NCI-H82 treated with DMSO at 0.1 percent for 48 hours (cell line): ENCODE results near the gene SP1.
"Not testable (repeated sequence)": the region's sequence is repeated elsewhere in the genome, so short reads cannot be mapped to it uniquely, and the experiment has no call there.

Source experiments
- DNase-seq: peaks from one replicate; lab custom pipeline; 2025; ENCODE audit not compliant: unreplicated experiment; lab: John Stamatoyannopoulos, UW

Gene SP1

DNA sequence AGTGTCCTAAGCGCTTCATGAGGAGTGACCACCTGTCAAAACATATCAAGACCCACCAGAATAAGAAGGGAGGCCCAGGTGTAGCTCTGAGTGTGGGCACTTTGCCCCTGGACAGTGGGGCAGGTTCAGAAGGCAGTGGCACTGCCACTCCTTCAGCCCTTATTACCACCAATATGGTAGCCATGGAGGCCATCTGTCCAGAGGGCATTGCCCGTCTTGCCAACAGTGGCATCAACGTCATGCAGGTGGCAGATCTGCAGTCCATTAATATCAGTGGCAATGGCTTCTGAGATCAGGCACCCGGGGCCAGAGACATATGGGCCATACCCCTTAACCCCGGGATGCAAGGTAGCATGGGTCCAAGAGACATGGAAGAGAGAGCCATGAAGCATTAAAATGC, 31.0 kb downstream of the SP1 start:
- no peak for DNase-seq

DNA sequence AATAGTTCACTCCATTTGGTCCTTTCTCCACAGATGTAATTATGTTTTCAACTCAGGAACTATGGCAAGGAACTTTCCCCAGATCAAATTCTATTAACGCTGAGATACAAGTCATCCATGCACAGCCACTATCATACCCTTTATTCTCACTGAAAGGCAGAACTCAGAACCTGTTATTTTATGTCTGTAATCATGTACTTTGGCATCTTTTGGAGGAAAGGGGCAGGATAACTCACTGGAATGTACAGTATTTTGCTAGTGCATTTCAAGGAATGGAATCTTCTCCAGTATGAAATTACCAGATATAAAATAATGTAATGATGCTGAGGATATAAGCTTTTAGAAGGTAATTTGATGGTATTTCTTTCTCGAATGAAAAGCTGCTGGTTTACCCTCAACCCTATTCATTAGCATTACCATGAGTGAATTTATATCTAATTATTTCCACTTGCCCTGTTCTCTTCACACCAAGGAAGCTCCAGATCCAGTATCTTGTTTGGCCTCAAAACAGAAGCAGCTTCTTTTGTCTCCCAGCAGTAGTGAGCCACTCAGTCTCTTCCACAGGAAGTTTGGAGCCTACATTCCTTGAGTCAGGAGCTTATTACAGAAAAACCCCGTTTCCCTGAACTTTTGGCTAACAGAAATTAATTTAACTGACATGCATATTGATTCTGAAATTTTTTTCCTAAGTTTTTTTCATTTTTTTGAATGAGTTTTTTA, 33.7 kb downstream of the SP1 start:
- DNase-seq: no peak

DNA sequence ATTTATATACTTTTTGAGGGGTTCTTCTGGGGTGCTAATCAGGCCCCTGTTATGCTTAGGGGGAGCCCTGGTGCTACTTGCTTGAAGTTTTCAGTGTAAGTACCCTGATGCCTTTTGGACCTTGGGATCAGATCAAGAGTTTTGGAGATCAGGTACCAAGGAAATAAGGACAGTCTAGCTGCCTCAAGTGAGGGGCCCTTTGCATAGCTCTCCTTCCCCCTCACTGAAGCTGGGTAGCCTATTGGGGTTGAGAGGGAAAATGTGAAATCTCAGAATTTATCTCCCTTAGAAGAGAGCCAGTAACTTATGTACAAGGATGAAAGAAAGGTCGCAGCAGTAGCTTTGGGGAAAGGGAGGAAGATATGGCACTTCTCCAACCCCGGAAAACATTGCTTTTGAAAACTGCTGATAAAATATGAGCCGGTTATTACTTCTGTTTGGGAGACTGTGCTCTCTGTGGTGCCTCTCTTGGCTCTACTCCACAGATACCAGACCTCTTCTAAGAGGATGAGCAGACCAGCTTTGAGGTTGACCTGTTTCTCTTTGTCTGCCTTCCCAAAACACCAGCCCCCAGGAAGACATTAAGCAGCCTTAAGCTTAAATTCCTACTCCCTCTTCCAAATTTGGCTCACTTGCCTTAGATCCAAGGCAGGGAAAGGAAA, 34.9 kb downstream of the SP1 start:
- DNase-seq: peak; percentile 79

DNA sequence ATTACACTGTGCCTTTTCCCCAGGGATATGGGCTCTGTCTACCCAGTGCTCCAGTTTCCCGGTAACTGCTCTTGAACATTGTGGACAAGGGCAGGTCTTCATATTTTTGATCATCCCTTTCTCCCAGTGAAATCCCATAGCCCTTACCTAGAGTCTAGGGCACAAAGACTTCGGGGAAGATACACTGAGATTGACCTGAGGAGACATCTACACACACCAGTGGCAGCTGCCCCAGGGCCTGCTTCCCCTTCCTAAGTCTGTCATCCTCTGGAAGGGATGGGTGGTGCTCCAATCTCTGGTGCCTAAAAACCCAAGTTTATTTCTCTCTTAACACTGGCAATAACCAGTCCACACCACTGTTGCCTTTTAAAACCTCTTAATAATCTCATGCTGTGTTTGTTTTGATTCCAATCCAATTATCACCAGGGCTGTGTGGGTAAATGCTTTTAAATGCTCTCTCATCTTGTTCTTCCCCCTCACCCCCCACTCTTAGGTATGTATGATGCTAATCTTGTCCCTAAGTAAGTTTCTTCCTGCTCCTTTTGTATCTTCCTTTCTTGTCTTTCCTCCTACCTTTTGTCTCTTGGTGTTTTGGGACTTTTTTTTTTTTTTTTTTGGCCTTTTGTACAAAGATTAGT, 35.9 kb downstream of the SP1 start:
- DNase-seq: peak; percentile 96

DNA sequence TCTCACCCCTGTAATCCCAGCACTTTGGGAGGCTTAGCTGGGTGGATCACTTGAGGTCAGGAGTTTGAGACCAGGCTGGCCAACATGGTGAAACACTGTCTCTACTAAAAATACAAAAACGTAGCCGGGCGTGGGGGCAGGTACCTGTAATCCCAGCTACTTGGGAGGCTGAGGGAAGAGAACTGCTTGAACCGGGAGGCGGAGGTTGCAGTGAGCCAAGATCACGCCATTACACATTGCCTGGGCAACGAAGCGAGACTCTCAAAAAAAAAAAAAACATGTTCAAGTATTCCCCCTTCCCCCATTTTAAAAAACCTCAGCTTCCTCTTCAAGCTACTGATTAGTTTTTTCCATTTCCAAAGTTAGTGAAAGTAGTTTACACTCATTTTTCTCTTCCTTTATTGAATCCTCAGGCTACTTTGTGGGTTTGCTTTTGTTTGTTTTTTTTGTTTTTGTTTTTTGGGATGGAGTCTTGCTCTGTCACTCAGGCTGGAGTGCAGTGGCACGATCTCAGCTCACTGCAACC, 37.4 kb downstream of the SP1 start:
- DNase-seq: not testable (repeated sequence)

DNA sequence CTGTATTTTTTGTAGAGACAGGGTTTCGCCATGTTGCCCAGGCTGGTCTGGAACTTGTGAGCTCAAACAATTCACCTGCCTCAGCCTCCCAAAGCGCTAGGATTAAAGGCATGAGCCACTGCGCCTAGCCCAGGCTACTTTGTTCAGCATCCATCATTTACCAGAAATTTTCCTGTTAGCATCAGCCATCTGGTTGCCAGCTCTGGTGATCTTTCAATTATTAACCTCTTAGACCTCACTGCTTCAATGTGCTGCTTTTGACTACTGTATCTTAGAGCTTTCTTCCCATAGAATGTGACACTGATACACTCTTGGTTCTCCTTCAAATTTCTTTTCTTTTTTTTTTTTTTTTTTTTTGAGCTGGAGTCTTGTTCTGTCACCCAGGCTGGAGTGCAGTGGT, 38.2 kb downstream of the SP1 start:
- no peak for DNase-seq

DNA sequence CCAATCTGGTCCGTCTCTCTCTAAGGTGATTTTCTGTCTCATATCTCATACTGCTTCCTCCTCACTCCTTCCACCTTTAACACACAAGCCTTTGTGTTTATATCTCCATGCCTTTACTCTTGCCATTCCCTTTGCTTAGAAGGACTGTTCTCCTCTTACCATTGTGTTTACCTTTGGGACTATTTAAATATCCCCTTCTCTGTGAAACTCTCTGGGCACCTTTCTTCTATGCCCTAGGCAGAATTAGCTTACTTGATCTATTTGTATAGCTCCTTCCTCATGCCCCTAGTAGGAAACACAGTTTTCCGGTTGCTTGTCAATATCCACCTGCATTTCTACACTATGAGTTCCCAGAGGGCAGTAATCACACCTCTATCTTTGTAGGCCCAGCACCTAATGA, 39.8 kb downstream of the SP1 start:
- DNase-seq: no peak

DNA sequence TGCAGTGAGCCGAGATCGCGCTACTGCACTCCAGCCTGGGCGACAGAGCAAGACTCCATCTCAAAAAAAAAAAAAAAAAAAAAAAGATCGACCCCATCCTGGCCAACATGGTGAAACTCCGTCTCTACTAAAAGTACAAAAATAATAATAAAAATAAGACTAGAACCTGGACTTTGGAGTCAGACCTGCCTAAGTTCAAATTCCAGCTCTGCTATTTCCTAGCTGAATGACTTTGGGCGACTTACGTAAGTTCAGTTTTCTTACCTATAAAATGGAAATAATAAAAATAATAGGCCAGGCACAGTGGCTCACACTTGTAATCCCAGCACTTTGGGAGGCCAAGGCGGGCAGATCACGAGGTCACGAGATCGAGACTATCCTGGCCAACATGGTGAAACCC, 42.3 kb downstream of the SP1 start:
- DNase-seq: not testable (repeated sequence)

DNA sequence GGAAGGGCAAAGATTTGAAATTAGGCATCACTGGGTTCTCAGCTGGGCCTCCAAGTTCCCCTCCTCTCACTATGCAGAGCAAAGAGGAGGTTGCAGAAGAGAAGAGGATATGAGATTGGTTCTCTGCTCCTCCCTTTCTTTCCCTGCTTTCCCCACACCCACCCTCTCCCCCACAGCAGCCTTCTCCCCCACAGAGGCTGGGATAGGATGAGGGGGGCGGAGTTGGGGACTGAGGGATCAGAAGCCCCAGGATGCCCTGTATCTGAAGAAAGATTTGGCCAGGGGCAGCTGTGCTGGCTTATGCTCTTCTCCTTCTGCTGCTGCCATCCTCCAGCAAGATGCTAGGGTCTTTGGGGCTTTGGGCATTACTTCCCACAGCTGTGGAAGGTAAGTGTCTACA, 43.6 kb downstream of the SP1 start, which contains the start of gene AMHR2:
Gene AMHR2 (plus strand): TSS at position 259 of the 400 bp plus-strand sequence. CDS start 80 bp downstream, at position 339.
- DNase-seq: no peak

DNA sequence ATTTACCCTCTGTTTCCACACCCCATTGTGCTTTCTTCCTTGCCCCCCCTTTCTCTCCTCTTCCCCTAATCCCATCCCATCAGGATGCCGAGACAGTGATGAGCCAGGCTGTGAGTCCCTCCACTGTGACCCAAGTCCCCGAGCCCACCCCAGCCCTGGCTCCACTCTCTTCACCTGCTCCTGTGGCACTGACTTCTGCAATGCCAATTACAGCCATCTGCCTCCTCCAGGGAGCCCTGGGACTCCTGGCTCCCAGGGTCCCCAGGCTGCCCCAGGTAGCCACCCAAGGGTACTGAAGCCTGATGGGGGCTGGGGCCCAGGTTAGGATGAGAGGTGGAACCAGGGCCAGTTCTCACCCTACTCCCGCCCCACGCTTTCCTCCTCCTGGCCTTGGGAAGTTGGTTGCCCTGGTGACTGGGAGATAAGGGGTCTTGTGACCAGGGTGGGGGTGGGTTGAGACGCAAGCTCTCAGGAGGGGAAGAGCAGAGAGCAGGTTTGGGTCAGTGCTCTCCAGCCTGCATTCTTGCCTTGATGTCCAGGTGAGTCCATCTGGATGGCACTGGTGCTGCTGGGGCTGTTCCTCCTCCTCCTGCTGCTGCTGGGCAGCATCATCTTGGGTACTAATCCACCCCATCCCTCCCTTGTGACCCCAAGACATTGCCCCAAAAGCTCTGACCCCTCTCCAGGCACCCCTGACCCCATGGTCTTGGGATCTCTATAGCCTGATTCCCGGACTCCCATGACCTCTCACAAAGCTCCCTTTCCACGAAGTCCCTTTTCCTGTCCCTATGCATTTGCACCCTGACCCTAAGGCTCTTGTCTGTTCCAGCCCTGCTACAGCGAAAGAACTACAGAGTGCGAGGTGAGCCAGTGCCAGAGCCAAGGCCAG, 44.9 kb downstream of the SP1 start:
- DNase-seq: no peak

DNA sequence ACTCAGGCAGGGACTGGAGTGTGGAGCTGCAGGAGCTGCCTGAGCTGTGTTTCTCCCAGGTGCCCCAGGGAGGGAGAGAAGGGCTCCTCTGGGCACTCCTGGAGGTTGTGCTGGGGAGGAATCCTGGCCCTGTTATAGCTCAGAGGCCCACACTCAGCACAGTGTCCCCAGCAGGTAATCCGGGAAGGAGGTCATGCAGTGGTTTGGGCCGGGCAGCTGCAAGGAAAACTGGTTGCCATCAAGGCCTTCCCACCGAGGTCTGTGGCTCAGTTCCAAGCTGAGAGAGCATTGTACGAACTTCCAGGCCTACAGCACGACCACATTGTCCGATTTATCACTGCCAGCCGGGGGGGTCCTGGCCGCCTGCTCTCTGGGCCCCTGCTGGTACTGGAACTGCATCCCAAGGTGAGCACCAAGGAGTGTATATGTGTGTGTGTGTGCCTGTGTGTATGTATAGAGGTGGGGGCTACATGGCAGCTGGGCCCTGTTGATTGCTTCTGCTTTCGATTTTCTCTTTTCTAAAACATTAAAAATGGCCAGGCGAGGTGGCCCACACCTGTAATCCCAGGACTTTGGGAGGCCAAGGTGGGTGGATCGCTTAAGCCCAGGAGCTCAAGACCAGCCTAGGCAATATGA, 45.7 kb downstream of the SP1 start:
- no peak for DNase-seq

DNA sequence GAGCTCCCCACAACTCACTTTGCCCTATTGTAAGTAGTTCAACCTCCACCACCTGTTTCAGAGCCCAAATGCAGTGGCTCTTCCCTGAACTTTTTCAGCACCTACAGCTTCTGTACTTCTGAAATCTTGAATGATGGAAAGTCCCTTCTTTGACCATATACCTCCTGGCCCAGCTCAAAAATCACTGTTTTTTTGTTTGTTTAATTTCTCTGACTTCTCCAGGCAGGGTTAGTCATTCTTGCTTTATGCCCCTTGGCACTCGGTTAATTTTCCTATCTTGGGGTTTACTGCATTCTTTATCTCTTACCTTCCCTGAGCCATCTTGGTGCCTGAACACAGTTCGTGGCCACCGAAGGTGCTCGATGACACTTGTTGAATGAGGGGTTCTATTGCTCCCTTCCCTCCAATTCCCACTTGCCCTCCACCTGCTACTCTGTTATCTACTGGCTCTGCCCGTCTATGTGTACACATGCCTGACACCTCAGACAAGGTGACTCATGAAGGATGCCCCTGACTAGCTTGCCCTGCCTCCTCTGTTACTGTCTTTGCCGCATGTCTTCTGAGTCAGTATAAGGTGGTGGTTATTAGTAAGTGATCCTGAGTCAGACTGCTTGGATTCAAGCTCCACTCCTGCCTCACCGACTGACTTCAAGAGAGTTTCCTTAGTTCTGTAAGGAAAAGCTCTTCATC, 48.1 kb downstream of the SP1 start:
- no peak for DNase-seq

DNA sequence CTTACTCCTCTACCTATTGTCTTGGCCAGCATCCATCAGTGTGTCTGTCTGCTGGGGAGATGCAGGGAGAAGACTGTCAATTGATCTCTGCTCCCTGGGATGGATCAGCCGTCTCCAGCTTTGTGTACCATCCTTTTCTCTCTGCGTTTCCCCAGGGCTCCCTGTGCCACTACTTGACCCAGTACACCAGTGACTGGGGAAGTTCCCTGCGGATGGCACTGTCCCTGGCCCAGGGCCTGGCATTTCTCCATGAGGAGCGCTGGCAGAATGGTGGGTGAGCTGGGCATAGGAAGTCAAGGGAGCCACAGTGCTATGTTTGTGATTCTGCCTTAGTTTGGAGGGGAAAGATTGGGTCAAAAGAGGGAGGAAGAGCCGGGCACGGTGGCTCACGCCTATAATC, 48.8 kb downstream of the SP1 start:
- DNase-seq: no peak

DNA sequence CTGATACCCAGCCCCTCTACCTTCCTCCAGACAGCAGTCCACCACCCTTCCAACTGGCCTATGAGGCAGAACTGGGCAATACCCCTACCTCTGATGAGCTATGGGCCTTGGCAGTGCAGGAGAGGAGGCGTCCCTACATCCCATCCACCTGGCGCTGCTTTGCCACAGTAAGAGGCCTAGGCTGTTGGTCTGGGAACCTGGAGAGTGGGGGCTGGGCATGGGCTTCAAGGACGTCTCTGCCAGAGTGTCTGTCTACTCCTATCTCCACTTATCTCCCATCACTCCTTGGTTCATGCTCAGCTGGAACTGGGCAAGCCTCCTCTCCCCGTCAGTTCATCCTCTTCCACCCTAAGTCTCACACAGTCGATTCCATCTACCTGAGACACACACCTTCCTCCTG, 50.1 kb downstream of the SP1 start:
- DNase-seq: no peak

DNA sequence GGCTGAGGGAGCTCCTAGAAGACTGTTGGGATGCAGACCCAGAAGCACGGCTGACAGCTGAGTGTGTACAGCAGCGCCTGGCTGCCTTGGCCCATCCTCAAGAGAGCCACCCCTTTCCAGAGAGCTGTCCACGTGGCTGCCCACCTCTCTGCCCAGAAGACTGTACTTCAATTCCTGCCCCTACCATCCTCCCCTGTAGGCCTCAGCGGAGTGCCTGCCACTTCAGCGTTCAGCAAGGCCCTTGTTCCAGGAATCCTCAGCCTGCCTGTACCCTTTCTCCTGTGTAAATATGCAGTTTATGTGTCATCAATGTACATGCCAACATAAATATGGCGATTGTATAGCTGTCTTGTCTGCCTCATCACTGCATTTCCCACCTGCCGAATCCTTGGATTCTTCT, 51.2 kb downstream of the SP1 start:
- DNase-seq: no peak

DNA sequence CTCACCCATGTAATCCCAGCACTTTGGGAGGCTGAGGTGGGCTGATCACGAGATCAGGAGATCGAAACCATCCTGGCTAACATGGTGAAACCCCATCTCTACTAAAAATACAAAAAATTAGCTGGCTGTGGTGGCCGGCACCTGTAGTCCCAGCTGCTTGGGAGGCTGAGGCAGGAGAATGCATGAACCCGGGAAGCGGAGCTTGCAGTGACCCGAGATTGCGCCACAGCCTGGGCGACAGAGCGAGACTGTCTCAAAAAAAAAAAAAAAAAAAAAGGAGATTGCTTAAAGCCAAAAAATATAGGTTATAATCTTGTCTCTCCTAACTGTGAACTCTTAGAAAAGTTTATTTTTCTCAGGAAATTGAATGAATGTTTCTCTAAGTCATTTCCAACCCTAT, 55.4 kb downstream of the SP1 start:
- not testable (repeated sequence) for DNase-seq

DNA sequence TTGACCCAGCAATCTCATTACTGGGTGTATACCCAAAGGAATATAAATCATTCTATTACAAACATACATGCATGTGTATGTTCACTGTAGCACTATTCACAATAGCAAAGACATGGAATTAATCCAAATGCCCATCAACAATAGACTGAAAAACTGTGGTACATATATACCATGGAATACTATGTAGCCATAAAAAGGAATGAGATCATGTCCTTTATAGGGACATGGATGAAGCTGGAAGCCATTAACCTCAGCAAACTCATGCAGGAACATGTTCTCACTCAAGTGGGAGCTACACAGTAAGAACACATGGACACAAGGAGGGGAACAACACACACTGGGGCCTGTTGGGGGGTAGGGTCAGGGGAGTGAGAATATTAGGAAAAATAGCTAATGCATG, 59.6 kb downstream of the SP1 start:
- not testable (repeated sequence) for DNase-seq

DNA sequence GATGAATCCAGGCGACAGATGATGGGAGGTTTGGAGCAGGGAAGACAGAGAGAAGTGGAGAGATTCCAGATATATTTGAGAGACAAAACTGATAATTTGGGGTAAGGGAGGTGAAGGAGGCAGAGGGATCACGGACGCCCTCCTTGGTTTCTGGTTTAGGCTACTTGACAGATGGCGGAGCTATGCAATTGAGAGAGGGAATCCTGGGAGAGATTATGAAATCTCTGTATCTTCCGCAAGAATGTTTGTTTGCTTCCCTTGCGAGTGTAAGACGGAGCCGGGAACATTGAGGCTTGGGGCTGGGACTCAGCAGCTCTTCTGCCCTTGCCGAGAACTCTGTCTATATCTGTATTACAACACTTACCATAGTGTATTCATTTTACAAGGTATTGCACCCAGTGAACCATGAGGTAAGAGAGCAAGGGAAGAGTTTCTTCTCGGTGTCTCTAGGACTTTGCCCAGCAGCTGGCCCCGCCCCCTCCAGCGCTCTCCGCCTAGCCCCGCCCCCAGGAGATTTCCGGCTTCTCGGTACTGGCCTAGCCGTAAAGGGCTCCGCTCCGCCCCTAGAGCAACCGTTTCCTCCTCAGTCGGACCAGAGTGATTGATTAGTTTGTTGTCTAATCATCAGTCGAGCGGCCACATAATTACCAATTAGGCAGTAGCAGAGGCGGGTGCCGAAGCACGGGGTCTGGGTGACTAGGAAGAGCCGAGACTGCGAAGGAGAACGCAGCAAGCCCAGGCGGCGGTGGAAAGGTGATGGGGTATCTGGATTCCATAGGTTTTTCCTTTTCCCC, 61.3 kb downstream of the SP1 start, which contains the start of gene PRR13:
Gene PRR13 (plus strand): TSS at position 695 of the 794 bp plus-strand sequence. CDS start 981 bp downstream, outside the sequence.
- DNase-seq: peak; percentile 99

DNA sequence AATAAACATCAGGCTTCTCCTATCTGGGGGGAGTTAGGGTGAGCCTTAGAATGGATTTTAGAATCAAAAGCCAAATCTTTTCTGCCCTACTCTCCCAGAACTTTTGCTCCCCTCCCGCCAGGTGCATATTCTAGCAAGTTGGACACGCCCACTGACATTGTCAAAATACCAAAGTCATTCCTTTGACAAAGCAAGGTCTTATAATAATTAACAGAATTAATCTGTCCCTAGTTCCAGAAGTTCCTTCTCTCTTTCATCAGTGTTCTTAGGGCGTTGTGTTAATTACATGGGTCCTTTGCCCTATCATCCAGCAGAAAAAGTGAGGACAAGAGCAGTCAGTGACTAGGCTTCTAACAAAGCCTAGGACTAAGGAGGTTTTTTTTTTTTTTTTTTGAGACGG, 64.0 kb downstream of the SP1 start:
- DNase-seq: no peak
